GM21619 (cell line): ENCODE measurements around the gene PPP1R27.

Experiments used
- ATAC-seq: cut with Tn5 transposase; IDR thresholded peaks from one replicate; pipeline ENCODE4 v1.9.1; 2021; ENCODE audit not compliant: unreplicated experiment

PPP1R27 gene

GRCh38 chr17:81822996-81823819, 11.6 kb downstream of the PPP1R27 start:
- no peak for ATAC-seq

GRCh38 chr17:81822312-81822637, 12.6 kb downstream of the PPP1R27 start:
- no peak for ATAC-seq

GRCh38 chr17:81821603-81822311, 13.1 kb downstream of the PPP1R27 start:
- no peak for ATAC-seq

- no peak for ATAC-seq
Measured at GRCh38 chr17:81821147-81821546, 13.7 kb downstream of the PPP1R27 start.

GRCh38 chr17:81819708-81820107, 15.1 kb downstream of the PPP1R27 start:
- no peak for ATAC-seq

GRCh38 chr17:81817758-81818147, 17.1 kb downstream of the PPP1R27 start:
- ATAC-seq, result no peak

GRCh38 chr17:81815646-81815986, 19.2 kb downstream of the PPP1R27 start:
- no peak for ATAC-seq

- no peak for ATAC-seq
Measured at GRCh38 chr17:81814748-81815645, 19.9 kb downstream of the PPP1R27 start.

GRCh38 chr17:81813861-81814683, 20.8 kb downstream of the PPP1R27 start:
- ATAC-seq, result no peak

GRCh38 chr17:81813371-81813684, 21.5 kb downstream of the PPP1R27 start:
- no peak for ATAC-seq

GRCh38 chr17:81812571-81813370, 22.1 kb downstream of the PPP1R27 start:
- no peak for ATAC-seq

GRCh38 chr17:81811705-81812570, 22.9 kb downstream of the PPP1R27 start:
- no peak for ATAC-seq

- ATAC-seq, result no peak
Measured at GRCh38 chr17:81810892-81811704, 23.8 kb downstream of the PPP1R27 start.

GRCh38 chr17:81810476-81810875, 24.4 kb downstream of the PPP1R27 start:
- no peak for ATAC-seq

GRCh38 chr17:81809556-81809998, 25.3 kb downstream of the PPP1R27 start:
- no peak for ATAC-seq

GRCh38 chr17:81808778-81809555, 25.9 kb downstream of the PPP1R27 start:
- no peak for ATAC-seq

GRCh38 chr17:81807839-81808238, 27.0 kb downstream of the PPP1R27 start:
- ATAC-seq, result no peak
